HG03571 (cell line): ENCODE measurements around the gene KCTD8.
"Not testable (repeated sequence)": the region's sequence is repeated elsewhere in the genome, so short reads cannot be mapped to it uniquely, and the experiment has no call there.

Experiments
- ATAC-seq: cut with Tn5 transposase; IDR thresholded peaks from one replicate; pipeline ENCODE4 v1.9.1; 2021; ENCODE audit not compliant: unreplicated experiment

The KCTD8 gene

DNA sequence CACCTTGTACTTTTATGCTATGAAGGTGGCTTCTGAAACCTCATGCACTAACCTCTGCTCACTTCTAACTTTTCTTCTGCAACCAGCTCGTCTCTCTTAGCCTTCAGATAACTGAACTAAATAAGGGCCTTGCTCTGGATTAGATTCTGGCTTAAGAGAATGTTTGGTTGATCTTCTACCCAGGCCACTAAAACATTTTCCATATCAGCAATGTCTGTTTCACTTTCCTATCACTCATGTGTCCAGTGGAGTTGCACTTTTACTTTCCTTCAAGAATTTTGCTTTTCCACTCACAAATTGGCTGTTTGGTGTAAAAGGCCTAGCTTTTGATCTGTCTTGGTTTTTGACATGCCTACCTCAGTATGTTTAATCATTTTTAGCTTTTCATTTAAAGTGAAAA lies 105.8 kb downstream of the KCTD8 start:
- ATAC-seq = no peak

- no peak for ATAC-seq
Measured at GRCh38 chr4:44326741-44327140, 121.9 kb downstream of the KCTD8 start.

DNA sequence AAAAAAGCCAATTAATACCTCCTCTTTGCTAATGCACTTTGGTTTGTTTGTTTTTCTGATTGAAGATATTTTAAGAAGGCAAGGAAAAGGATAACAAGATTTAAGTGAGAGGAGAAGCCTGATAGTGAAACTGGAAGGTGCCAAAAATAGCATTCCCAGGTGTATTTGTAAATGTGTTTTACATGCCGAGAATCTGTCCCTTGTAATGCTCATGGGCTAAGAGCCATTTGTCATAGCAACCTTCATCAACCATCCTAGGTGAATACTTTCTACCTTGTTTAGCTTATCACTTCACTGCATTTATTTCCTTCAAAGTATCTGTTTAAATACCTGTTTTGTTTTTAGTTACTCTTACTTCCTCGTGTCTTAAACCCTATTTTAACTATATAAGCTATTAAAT lies 127.8 kb downstream of the KCTD8 start:
- no peak for ATAC-seq

DNA sequence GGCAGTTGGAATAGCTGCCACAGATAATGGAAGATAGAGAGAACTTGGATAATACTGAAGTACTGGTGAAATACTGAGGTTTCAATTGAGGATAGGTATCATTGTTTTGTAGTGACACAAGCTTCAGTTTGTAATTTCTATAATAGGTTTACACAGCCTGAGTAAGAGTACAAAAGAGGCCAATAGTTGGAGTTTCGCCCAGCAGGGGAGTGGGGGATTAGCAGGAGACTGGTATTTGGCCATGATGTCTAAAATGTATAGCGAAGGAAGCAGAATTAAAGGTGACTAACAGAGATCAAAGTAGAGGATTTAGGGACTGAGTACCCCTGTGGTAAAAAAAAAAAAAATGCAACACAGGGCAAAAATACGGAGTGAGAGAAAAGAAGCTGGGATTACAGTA lies 129.5 kb downstream of the KCTD8 start:
- no peak for ATAC-seq

GRCh38 chr4:44313702-44314101 lies 134.9 kb downstream of the KCTD8 start:
- ATAC-seq = no peak

DNA sequence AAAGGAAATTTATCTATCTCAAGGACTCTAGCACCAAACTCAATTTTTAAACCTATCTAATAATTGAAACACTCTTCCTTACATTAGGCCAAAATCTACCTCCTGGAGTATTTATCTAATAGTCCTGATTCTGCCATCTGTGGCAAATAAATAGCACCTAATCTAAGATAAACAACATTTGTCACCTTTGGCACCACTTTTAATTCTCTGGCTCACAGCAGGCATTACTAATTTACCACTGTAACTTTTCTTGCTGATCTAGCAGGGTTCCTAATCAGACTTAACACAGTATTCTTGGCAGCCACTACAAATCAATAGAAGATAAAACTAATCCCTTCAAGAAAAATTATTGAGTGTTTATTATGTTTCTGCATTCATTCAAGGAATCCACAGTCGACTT lies 161.1 kb downstream of the KCTD8 start:
- ATAC-seq = no peak

DNA sequence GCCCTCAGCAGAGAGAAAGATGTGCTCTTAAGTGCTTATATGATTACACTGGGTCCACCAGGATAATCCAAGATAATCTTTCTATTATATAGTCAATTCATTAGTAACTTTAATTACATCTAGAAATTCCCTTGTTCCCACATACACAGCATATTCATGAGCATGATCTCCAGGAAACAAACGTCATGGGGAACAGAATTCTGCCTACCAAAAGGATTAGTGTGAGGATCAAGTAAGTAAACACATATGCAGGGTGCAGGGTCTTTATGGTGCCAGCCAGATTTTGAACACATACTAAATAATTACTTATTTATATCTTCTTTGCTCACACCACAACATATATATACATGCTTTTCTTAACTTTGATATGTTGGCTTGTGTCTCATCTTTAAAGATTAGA lies 169.1 kb downstream of the KCTD8 start:
- no peak for ATAC-seq

- no peak for ATAC-seq
Measured at GRCh38 chr4:44279066-44279465, 169.5 kb downstream of the KCTD8 start.

GRCh38 chr4:44257461-44257860 lies 191.1 kb downstream of the KCTD8 start:
- ATAC-seq = no peak

DNA sequence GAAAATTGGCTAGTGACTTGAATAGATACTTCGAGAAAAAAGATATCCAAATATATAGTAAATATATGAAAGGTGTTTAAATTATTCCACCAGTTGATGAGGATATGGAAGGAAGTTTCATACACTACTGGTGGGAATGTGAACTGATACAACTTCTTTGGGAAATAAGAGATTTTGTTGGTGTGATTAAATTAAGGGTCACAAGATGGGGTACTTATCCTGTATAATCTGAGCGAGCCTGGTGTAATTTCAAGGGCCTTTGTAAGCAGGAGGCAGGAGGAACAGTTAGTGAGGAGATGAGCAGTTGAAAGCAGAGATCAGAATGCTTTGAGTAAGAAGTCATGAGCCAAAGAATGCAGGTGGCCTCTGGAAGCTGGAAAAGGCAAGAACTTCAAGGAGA lies 192.2 kb downstream of the KCTD8 start:
- ATAC-seq = no peak

GRCh38 chr4:44237643-44238042 lies 211.0 kb downstream of the KCTD8 start:
- no peak for ATAC-seq

DNA sequence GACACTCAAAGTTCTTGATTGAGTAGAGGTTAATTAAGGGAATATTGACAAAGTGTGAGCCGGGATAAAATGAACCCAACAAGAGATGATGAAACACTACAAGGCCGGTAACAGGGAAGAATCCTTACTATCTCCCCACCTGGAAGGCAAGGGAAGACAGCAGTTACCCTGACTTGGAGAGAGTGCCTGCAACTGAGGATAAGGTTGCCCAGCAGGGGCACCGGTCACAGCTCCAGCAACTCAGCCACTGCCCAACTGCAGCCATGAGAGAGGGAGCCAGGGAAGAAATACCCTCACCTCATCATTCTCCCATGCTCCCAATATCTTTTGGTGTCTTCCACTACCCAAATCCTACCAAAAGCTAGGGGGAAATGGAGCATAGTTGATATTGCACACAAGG lies 212.7 kb downstream of the KCTD8 start:
- ATAC-seq = no peak

- ATAC-seq = no peak
Measured at GRCh38 chr4:44232262-44232661, 216.3 kb downstream of the KCTD8 start.

- ATAC-seq = no peak
Measured at GRCh38 chr4:44231006-44231405, 217.6 kb downstream of the KCTD8 start.

DNA sequence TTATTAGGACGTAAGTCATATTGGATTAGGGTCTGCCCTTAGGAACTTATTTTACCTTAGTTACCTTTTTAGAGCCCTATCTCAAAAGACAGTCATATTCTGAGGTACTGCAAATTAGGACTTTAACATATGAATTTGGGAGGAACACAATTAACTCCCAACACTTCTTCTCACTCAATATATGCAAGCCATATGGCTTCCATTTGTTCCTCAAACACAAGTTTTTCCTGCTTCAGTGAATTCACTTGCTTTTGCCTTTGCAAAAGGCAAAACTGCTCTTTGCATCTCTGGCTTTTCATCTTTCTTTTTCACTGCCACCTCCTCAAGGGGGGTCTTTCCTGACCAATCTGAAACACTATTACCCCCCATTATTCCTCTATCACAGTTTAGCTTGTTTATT lies 220.3 kb downstream of the KCTD8 start:
- ATAC-seq = no peak

GRCh38 chr4:44221407-44221806 lies 227.2 kb downstream of the KCTD8 start:
- ATAC-seq = no peak

- no peak for ATAC-seq
Measured at GRCh38 chr4:44210750-44211149, 237.9 kb downstream of the KCTD8 start.

DNA sequence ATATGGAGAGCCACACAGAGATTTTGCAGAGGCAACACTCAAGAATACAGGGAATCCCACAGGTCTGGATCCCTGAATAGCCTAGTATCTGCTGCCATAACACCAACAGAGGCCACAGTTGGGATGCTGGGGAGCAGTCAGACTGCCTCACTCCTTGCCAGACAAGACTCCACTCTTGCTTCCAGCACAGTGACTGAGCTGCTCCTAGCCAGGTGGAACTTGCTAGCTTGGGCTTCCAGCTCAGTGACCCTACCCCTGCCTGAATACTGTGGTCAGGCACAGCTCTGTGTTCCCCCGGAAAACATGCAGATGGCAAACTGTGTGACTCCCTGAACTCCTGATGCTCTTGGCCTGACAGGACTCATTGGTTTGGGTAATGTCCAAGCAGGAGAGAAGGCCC lies 251.8 kb downstream of the KCTD8 start:
- no peak for ATAC-seq

DNA sequence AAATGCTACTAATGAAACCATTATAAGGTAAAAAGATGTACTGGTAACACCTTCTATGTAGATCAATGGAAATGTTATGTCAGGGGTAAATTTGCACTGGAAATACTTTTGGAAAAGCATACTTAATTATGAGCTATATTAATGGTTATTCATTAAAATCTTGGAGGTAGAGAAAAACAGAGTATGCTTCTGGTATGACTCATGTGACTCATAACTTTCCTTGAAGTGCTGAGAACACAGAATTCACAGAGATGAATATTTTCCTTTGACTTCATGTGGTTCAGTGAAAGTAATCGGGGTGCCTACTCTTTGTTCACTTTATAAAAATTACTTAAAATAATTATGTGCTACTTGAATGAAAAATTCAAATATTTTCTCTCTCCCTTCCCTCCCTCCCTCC lies 254.2 kb downstream of the KCTD8 start:
- no peak for ATAC-seq

- ATAC-seq = no peak
Measured at GRCh38 chr4:44186850-44187246, 261.8 kb downstream of the KCTD8 start.

DNA sequence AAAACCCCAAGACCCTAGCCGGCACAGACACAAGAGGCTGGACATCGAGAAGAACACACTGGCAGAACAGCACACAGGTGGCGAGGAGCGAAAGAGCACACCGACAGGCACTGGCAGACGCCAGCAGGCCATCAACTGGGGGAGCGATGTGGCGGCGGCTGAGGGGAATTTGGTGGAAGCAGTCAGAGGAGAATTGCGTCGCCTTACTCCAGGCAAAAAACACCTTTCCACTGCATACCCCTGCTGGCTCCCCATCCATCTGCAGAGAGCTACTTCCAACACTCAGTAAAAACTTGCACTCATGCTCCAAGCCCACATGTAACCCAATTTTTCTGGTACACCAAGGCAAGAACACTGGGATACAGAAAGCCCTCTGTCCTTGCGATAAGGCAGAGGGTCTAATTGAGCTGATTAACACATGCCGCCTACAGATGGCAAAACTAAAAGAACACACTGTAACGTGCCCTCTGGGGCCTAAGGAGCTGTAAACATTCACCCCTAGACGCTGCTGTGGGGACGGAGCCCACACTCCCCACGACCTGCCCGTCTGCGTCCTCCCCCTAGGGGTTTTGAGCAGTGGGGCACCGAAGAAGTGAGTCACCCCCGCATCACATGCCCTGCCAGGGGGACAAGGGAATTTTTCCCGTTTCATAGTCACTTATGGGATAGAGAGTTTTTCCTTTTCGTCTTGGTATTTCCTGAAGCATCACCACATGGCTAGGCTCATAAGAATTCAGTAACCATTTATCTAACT lies 262.3 kb downstream of the KCTD8 start:
- no peak for ATAC-seq

GRCh38 chr4:44181491-44182349 lies 266.9 kb downstream of the KCTD8 start:
- ATAC-seq = not testable (repeated sequence)
